Astrocyte (in vitro differentiated cells and primary cell): ENCODE measurements around the gene KIAA0825.

ENCODE experiments used
- EZH2 ChIP-seq: IDR thresholded peaks from 2 replicates; pipeline ENCODE4 v1.6.1; 2012; ENCODE audit warnings: mild to moderate bottlenecking, low read length, inconsistent platforms; ENCODE audit not compliant: insufficient read depth
- TF ChIP-seq, protein P1 (sequence below): IDR thresholded peaks from 2 replicates; pipeline ENCODE4 v1.5.1; 2011; ENCODE audit warnings: low read depth, mild to moderate bottlenecking, inconsistent platforms, low read length, moderate library complexity; ENCODE audit not compliant: insufficient read depth

DNA sequence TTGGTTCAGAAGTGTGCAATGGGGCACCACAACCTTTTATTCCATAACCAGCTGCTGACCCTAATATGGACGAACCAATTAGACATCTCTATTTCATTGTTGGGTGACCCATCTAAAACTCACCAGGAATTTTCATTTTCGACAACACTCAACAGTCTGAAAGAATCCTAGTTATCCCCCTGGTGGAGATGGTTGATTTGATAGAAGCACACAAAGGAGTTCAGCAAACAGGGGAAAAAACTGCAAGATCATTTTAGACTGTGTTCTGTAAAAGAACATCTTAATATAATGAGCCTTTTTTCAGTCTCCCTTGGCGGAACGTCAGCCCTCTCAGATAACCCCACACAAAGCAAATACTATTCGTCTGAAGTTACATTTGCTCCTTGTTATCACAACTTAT, 367.4 kb downstream of the KIAA0825 start:
- TF ChIP-seq, protein P1, sequence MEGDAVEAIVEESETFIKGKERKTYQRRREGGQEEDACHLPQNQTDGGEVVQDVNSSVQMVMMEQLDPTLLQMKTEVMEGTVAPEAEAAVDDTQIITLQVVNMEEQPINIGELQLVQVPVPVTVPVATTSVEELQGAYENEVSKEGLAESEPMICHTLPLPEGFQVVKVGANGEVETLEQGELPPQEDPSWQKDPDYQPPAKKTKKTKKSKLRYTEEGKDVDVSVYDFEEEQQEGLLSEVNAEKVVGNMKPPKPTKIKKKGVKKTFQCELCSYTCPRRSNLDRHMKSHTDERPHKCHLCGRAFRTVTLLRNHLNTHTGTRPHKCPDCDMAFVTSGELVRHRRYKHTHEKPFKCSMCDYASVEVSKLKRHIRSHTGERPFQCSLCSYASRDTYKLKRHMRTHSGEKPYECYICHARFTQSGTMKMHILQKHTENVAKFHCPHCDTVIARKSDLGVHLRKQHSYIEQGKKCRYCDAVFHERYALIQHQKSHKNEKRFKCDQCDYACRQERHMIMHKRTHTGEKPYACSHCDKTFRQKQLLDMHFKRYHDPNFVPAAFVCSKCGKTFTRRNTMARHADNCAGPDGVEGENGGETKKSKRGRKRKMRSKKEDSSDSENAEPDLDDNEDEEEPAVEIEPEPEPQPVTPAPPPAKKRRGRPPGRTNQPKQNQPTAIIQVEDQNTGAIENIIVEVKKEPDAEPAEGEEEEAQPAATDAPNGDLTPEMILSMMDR = no peak
- TF ChIP-seq EZH2 = no peak
